ENCODE data around the gene PSEN1. TPM values are rescaled to one million over a fixed set of nuclear protein-coding genes. Genes with fewer than 3 reads are reported as not detected.

Gene PSEN1
- total RNA-seq, 1 experiment from 2014 or later = 49.9 TPM

- H3K36me3 Mint-ChIP-seq (ENCODE audit: insufficient read depth in 1 of 3, low read depth in 3 of 3) = peaks cover 9 to 35% (median 35%) of the 10 kb centered on the region in 3 experiments; a peak in 5 of 7 replicates
- H2BK120ac ChIP-seq (ENCODE audit: low read depth, low read length, poor library complexity, severe bottlenecking) = no peak overlapping the region
These were observed 83.8 kb downstream of the PSEN1 start for GRCh38 chr14:73220061-73220460.

More at GRCh38 chr14:73220061-73220460, 83.8 kb downstream of the PSEN1 start:
- WGBS (ENCODE audit: extremely low coverage, insufficient read length, low lambda C conversion rate) = no CpG with 5 or more reads among the region's 4 CpGs
- no peak overlapping the region for H2BK12ac ChIP-seq (ENCODE audit: insufficient read length, low read depth, low read length)
- H4K91ac ChIP-seq (ENCODE audit: insufficient read length, low read depth, low read length) = no peak overlapping the region
- H2BK20ac ChIP-seq (ENCODE audit: low read depth, low read length, poor library complexity, severe bottlenecking) = no peak overlapping the region
- H2BK15ac ChIP-seq (ENCODE audit: low read depth, low read length) = no peak overlapping the region
- H4K20me1 ChIP-seq (ENCODE audit: control insufficient read depth, insufficient read depth, insufficient read length) = no peaks in the 10 kb centered on the region
- H4K8ac ChIP-seq (replicated peaks; ENCODE audit: insufficient read length, low read depth, low read length) = no peak overlapping the region
- no peaks in the 10 kb centered on the region for H3K79me1 ChIP-seq (ENCODE audit: insufficient read depth, low read depth, low read length, poor library complexity, severe bottlenecking)
- no peaks in the 10 kb centered on the region for H3K79me2 ChIP-seq (ENCODE audit: insufficient read depth, low read length)
- no peak overlapping the region for H3K27ac Mint-ChIP-seq
- no peak overlapping the region for H4K5ac ChIP-seq (ENCODE audit: insufficient read length, low read depth, low read length)
- H3K23me2 ChIP-seq (ENCODE audit: insufficient read length, low read depth, low read length, poor library complexity, severe bottlenecking) = no peaks in the 10 kb centered on the region
- H3K18ac ChIP-seq (ENCODE audit: insufficient read length, low read depth, low read length) = no peak overlapping the region
- H3T11ph ChIP-seq (ENCODE audit: low read length) = no peak overlapping the region
- peaks cover 4% of the 10 kb centered on the region; the same call in 1 of the 2 replicates for H3K4me1 ChIP-seq (ENCODE audit: insufficient read depth, low read length)
- H3K9me3 ChIP-seq (ENCODE audit: control insufficient read depth, low read depth, low read length) = no peaks in the 10 kb centered on the region
- peaks cover 19 to 22% of the 10 kb centered on the region in 2 experiments for H3K4me1 Mint-ChIP-seq
- TF ChIP-seq CTCF (conservative IDR thresholded peaks at IDR 0.05) = no peak
- H3K14ac ChIP-seq (ENCODE audit: insufficient read depth, low read length) = no peak overlapping the region
- no peak overlapping the region for H3K56ac ChIP-seq (ENCODE audit: insufficient read length, low read depth, low read length)
- no peak overlapping the region for H3K4ac ChIP-seq (ENCODE audit: low read depth, low read length)
- H2BK5ac ChIP-seq (ENCODE audit: insufficient read length, low read length) = no peak overlapping the region
- no peaks in the 10 kb centered on the region for H3K9me3 Mint-ChIP-seq
- H3K4me2 ChIP-seq (ENCODE audit: insufficient read depth, insufficient read length, low read length) = no peak overlapping the region
- no peak overlapping the region for H3K9ac ChIP-seq (ENCODE audit: extremely low read depth, insufficient read length, low read length)
- H3K27me3 Mint-ChIP-seq (ENCODE audit: low read depth) = no peaks in the 10 kb centered on the region
- no peak for DNase-seq
- H3K4me3 Mint-ChIP-seq = no peak overlapping the region
- no peak overlapping the region for H2AK5ac ChIP-seq (ENCODE audit: insufficient read length, low read length)
- H2AFZ ChIP-seq (ENCODE audit: low read length) = no peak overlapping the region
- H3K23ac ChIP-seq (ENCODE audit: insufficient read length, low read depth, low read length) = no peak overlapping the region
- no peaks in the 10 kb centered on the region for H3K27me3 ChIP-seq (ENCODE audit: insufficient read depth, low read length)
- H3K27ac ChIP-seq (ENCODE audit: insufficient read length, low read depth, low read length) = no peak overlapping the region
